HCT116 (cell line): ENCODE results near the gene CCDC82. TPM values are rescaled to one million over a fixed set of nuclear protein-coding genes. Genes with fewer than 3 reads are reported as not detected.

Source experiments
- ATAC-seq: fragments of 200-7000 bp; cut with Tn5 transposase; 2 replicates; pipeline ENCODE4 v1.9.1; 2020; ENCODE audit warnings: mild to moderate bottlenecking, moderate library complexity
- BruUV-seq: library from RNA; stranded (reverse); fragments of 400-500 nt; replicated peaks from 2 replicates; lab custom pipeline; 2021; lab: Mats Ljungman, UMichigan
- CTCF ChIA-PET: fragments of 300-600 bp; sonication (Branson Sonifier 250); formaldehyde crosslinking; loops from one replicate; lab custom pipeline; 2021; ENCODE audit warnings: antibody characterized with exemption; lab: Charles Lee
- POLR2A ChIA-PET: fragments of 300-600, 350-600 bp; sonication (Branson Sonifier 250); formaldehyde crosslinking; loops from one replicate; lab custom pipeline; 2021; ENCODE audit warnings: antibody characterized with exemption; lab: Charles Lee
- RAD21 ChIA-PET, 2 experiments: fragments of 300-600 bp; sonication (Branson Sonifier 250); formaldehyde crosslinking; loops; one replicate each; lab custom pipeline; 2023; ENCODE audit warnings: low total read pairs in 2 of 2; ENCODE audit not compliant: uncharacterized antibody in 2 of 2, unreplicated experiment in 2 of 2, low non-redundant PET in 1 of 2; lab: Charles Lee
- DNase-seq: peaks from one replicate; pipeline ENCODE4 v3.0.0-alpha.2; 2010; ENCODE audit warnings: low read depth, low spot score
- H2AFZ ChIP-seq: fragments of 200-600 bp; shearing (Covaris generic), sonication (generic); 2 replicates; pipeline ENCODE4 v1.6.1; 2017; ENCODE audit warnings: low read depth, mixed run types, mixed read lengths, antibody characterized with exemption, low read length; ENCODE audit not compliant: poor library complexity, severe bottlenecking
- H3K27ac ChIP-seq: 2 replicates; pipeline ENCODE4 v1.5.1; 2012; ENCODE audit warnings: low read depth, low read length
- H3K27me3 ChIP-seq: fragments of 200-600 bp; sonication (generic); 2 replicates; pipeline ENCODE4 v1.6.1; 2016; ENCODE audit warnings: mixed run types, low read length, mixed read lengths; ENCODE audit not compliant: insufficient read depth
- H3K36me3 ChIP-seq, 2 experiments: fragments of 200-500 bp in 1 of 2; fragments of 200-600 bp in 1 of 2; sonication (Bioruptor generic) in 1 of 2; sonication (generic) in 1 of 2; 2 replicates each; pipeline versions ENCODE4 v1.5.1 to v1.6.1; 2014 to 2016; ENCODE audit warnings: low read length in 2 of 2, inconsistent platforms in 1 of 2, mixed read lengths in 1 of 2, mixed run types in 1 of 2; ENCODE audit not compliant: insufficient read depth in 2 of 2, control insufficient read depth in 1 of 2
- H3K4me1 ChIP-seq, 2 experiments: fragments of 200-600 bp in 1 of 2; sonication (generic) in 1 of 2; 2 replicates each; pipeline versions ENCODE4 v1.5.1 to v1.6.1; 2012 to 2017; ENCODE audit warnings: low read length in 2 of 2, inconsistent platforms in 1 of 2, mild to moderate bottlenecking in 1 of 2, mixed read lengths in 1 of 2, mixed run types in 1 of 2, moderate library complexity in 1 of 2; ENCODE audit not compliant: insufficient read depth in 2 of 2, control insufficient read depth in 1 of 2
- H3K4me2 ChIP-seq: fragments of 200-600 bp; sonication (generic); 2 replicates; pipeline ENCODE4 v1.6.1; 2017; ENCODE audit warnings: mixed run types, low read length, mixed read lengths
- H3K4me3 ChIP-seq, 2 experiments: fragments of 200-600 bp in 1 of 2; sonication (generic) in 1 of 2; replicated peaks in 1 of 2; 2 replicates each; pipeline ENCODE4 v1.5.1; 2011 to 2016; ENCODE audit warnings: low read length in 2 of 2, control low read depth in 1 of 2, low read depth in 1 of 2, mild to moderate bottlenecking in 1 of 2, mixed read lengths in 1 of 2, mixed run types in 1 of 2
- H3K79me2 ChIP-seq: fragments of 200-600 bp; sonication (generic); 2 replicates; pipeline ENCODE4 v1.6.1; 2017; ENCODE audit warnings: mild to moderate bottlenecking, mixed run types, low read length, moderate library complexity, mixed read lengths; ENCODE audit not compliant: insufficient read depth
- H3K9ac ChIP-seq: fragments of 200-600 bp; sonication (generic); 2 replicates; pipeline ENCODE4 v1.6.1; 2016; ENCODE audit warnings: low read length, mixed read lengths
- H3K9me2 ChIP-seq: fragments of 200-600 bp; sonication (generic), shearing (Covaris generic); 2 replicates; pipeline ENCODE4 v1.6.1; 2017; ENCODE audit warnings: mixed run types, mild to moderate bottlenecking, moderate library complexity; ENCODE audit not compliant: insufficient read depth
- H3K9me3 ChIP-seq, 2 experiments: fragments of 200-500 bp in 1 of 2; fragments of 200-600 bp in 1 of 2; sonication (Bioruptor generic) in 1 of 2; sonication (generic) in 1 of 2; 2 replicates each; pipeline ENCODE4 v1.6.1; 2014 to 2017; ENCODE audit warnings: low read length in 2 of 2, mixed read lengths in 2 of 2, inconsistent platforms in 1 of 2, low read depth in 1 of 2, mild to moderate bottlenecking in 1 of 2, mixed run types in 1 of 2, moderate library complexity in 1 of 2; ENCODE audit not compliant: control insufficient read depth in 1 of 2, insufficient read depth in 1 of 2
- H4K20me1 ChIP-seq: fragments of 200-600 bp; sonication (generic), shearing (Covaris generic); 2 replicates; pipeline ENCODE4 v1.6.1; 2017; ENCODE audit warnings: mixed run types, mild to moderate bottlenecking, moderate library complexity; ENCODE audit not compliant: insufficient read depth
- CBX3 ChIP-seq: IDR thresholded peaks from 2 replicates; pipeline ENCODE4 v1.6.1; 2012; ENCODE audit warnings: low read depth
- EGR1 ChIP-seq: IDR thresholded peaks from 2 replicates; pipeline ENCODE4 v1.6.1; 2012; ENCODE audit warnings: low read depth
- EZH2 ChIP-seq: fragments of 200-600 bp; sonication (generic); IDR thresholded peaks from 2 replicates; pipeline ENCODE4 v1.6.1; 2017; ENCODE audit warnings: antibody characterized with exemption, mixed run types
- EZH2phosphoT487 ChIP-seq: fragments of 200-600 bp; IDR thresholded peaks from 2 replicates; pipeline ENCODE4 v1.6.1; 2018; ENCODE audit warnings: antibody characterized with exemption, borderline replicate concordance
- FOSL1 ChIP-seq: IDR thresholded peaks from 2 replicates; pipeline ENCODE4 v1.6.1; 2012; ENCODE audit warnings: low read depth
- JUND ChIP-seq: IDR thresholded peaks from 2 replicates; pipeline ENCODE4 v1.6.1; 2012
- RAD21 ChIP-seq: IDR thresholded peaks from 2 replicates; pipeline ENCODE4 v1.6.1; 2012; ENCODE audit warnings: low read depth, mild to moderate bottlenecking
- SP1 ChIP-seq: IDR thresholded peaks from 2 replicates; pipeline ENCODE4 v1.6.1; 2012; ENCODE audit warnings: low read depth
- TCF7L2 ChIP-seq: IDR thresholded peaks from 2 replicates; pipeline ENCODE4 v1.7.0; 2011; ENCODE audit warnings: borderline replicate concordance, inconsistent platforms; ENCODE audit not compliant: insufficient read depth, insufficient read length; ENCODE audit errors: extremely low read depth
- YY1 ChIP-seq: IDR thresholded peaks from 2 replicates; pipeline ENCODE4 v1.6.1; 2011; ENCODE audit warnings: low read length, low read depth, moderate library complexity, mild to moderate bottlenecking; ENCODE audit not compliant: insufficient replicate concordance; ENCODE audit errors: extremely low read depth
- ZBTB33 ChIP-seq: IDR thresholded peaks from 2 replicates; pipeline ENCODE4 v1.6.1; 2011; ENCODE audit warnings: mild to moderate bottlenecking, low read length, moderate library complexity; ENCODE audit not compliant: insufficient replicate concordance; ENCODE audit errors: extremely low read depth
- ZFX ChIP-seq: fragments of 450-650 bp; IDR thresholded peaks from 2 replicates; pipeline ENCODE4 v1.6.1; 2017
- intact Hi-C: fragments of 100-400 bp; cut with micrococcal nuclease; formaldehyde crosslinking; loops from 2 replicates; pipeline ENCODE4 v1.10.0; 2022
- total RNA-seq: library from RNA; stranded (reverse); gene quantifications from one replicate; pipeline ENCODE4 v1.2.1, GENCODE V29; 2021; ENCODE audit not compliant: unreplicated experiment
- TF ChIP-seq, protein P1 (sequence below), 3 experiments: fragments of 200-600 bp in 1 of 3; sonication (generic) in 1 of 3; IDR thresholded peaks in 2 of 3; conservative IDR thresholded peaks in 1 of 3; 2 replicates each; pipeline ENCODE4 v1.5.1; 2012 to 2017; ENCODE audit warnings: low read depth in 2 of 3, low read length in 2 of 3, antibody characterized with exemption in 1 of 3, borderline replicate concordance in 1 of 3, control low read depth in 1 of 3, mild to moderate bottlenecking in 1 of 3, mixed read lengths in 1 of 3, mixed run types in 1 of 3, moderate library complexity in 1 of 3; ENCODE audit not compliant: insufficient read depth in 1 of 3

CCDC82 gene
- total RNA-seq, 1 experiment from 2014 or later, result 11.2 TPM

DNA sequence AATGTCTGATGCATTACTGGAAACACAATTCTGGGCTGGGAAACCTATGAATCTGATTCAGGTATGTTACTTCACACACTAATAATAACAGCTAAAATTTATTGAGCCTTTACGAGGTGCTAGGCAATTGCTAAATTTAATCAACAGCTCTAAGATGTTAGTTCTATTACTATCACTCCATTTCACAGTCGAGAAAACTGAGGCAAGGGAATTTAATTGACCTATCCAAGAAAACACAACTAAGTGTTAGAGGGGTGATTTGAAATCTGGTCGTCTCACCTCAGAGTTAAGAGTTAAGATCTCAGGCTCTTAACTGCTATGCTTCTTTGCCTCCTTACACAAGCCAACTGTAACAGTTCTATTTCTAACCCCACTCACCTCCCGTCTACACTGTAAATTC, 55.5 kb downstream of the CCDC82 start:
- DNase-seq, result no peak
- H3K27me3 ChIP-seq, result no peaks in the 10 kb centered on the region
- no peaks in the 10 kb centered on the region for H3K36me3 ChIP-seq
- H3K27ac ChIP-seq, result no peak overlapping the region
- RAD21 ChIA-PET, result no interaction called here
- BruUV-seq, result no TSS peak
- no peak overlapping the region for H3K4me2 ChIP-seq
- no peaks in the 10 kb centered on the region for H4K20me1 ChIP-seq
- POLR2A ChIA-PET, result no interaction called here
- no peak overlapping the region for H2AFZ ChIP-seq
- no peaks in the 10 kb centered on the region for H3K9me3 ChIP-seq
- no peak overlapping the region for H3K4me3 ChIP-seq
- intact Hi-C loops, result no loop called here
- TF ChIP-seq YY1 (no peak), JUND (no peak), ZFX (no peak), SP1 (no peak), EZH2phosphoT487 (no peak), EGR1 (no peak), RAD21 (no peak), EZH2 (no peak), CBX3 (no peak), ZBTB33 (no peak), FOSL1 (no peak), TCF7L2 (no peak)
- TF ChIP-seq, protein P1, sequence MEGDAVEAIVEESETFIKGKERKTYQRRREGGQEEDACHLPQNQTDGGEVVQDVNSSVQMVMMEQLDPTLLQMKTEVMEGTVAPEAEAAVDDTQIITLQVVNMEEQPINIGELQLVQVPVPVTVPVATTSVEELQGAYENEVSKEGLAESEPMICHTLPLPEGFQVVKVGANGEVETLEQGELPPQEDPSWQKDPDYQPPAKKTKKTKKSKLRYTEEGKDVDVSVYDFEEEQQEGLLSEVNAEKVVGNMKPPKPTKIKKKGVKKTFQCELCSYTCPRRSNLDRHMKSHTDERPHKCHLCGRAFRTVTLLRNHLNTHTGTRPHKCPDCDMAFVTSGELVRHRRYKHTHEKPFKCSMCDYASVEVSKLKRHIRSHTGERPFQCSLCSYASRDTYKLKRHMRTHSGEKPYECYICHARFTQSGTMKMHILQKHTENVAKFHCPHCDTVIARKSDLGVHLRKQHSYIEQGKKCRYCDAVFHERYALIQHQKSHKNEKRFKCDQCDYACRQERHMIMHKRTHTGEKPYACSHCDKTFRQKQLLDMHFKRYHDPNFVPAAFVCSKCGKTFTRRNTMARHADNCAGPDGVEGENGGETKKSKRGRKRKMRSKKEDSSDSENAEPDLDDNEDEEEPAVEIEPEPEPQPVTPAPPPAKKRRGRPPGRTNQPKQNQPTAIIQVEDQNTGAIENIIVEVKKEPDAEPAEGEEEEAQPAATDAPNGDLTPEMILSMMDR (IDR thresholded peaks at IDR 0.05 in 2 of 3, conservative IDR thresholded peaks at IDR 0.05 in 1 of 3; ENCODE audit: borderline replicate concordance in 1 of 3, insufficient read depth in 1 of 3, low read depth in 2 of 3, low read length in 2 of 3), result no peak
- ATAC-seq, result no peak
- H3K79me2 ChIP-seq, result no peaks in the 10 kb centered on the region
- H3K9ac ChIP-seq, result no peak overlapping the region
- H3K9me2 ChIP-seq, result no peaks in the 10 kb centered on the region
- CTCF ChIA-PET, result interaction anchor here (1.7 kb wide), 1 partner anchor 9 kb away, joined by 10 read pairs; the partner anchor contains the start of gene MAML2
- peaks cover 0 to 7% of the 10 kb centered on the region in 2 experiments; a peak in 1 of 4 replicates for H3K4me1 ChIP-seq
